ENCODE data around the gene HESX1.

DNA sequence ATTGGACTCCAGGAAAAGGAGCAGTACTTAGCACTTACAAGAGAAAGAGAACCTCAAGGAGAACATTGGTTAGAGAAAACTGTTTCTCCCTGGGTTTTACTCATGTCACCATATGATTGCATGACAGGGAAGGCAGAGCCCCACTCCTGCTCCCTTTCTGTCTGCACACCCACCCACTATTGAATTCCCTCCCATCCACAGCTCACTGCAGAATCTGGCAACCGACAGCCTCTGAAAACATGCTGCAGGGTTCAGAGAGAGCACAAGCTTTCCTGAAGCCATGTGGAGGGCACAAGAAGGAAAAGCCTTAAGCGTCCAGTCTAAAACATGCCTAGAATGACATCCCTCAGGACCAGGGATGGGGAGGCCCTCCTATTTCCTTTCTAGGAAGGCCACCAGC is 31.6 kb downstream of the HESX1 start:
- TF ChIP-seq, protein P1, sequence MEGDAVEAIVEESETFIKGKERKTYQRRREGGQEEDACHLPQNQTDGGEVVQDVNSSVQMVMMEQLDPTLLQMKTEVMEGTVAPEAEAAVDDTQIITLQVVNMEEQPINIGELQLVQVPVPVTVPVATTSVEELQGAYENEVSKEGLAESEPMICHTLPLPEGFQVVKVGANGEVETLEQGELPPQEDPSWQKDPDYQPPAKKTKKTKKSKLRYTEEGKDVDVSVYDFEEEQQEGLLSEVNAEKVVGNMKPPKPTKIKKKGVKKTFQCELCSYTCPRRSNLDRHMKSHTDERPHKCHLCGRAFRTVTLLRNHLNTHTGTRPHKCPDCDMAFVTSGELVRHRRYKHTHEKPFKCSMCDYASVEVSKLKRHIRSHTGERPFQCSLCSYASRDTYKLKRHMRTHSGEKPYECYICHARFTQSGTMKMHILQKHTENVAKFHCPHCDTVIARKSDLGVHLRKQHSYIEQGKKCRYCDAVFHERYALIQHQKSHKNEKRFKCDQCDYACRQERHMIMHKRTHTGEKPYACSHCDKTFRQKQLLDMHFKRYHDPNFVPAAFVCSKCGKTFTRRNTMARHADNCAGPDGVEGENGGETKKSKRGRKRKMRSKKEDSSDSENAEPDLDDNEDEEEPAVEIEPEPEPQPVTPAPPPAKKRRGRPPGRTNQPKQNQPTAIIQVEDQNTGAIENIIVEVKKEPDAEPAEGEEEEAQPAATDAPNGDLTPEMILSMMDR (conservative IDR thresholded peaks at IDR 0.05; ENCODE audit: low read depth in 2 of 2): no peak
- TF ChIP-seq EZH2 (IDR thresholded peaks at IDR 0.05; ENCODE audit: low read depth, unreplicated experiment) (no peak), POLR2AphosphoS5 (IDR thresholded peaks at IDR 0.05; ENCODE audit: low read depth) (no peak), NANOG (IDR thresholded peaks at IDR 0.05; ENCODE audit: borderline replicate concordance) (no peak), REST (IDR thresholded peaks at IDR 0.05; ENCODE audit: unreplicated experiment) (no peak), CREB1 (CRISPR knock-in tag; IDR thresholded peaks at IDR 0.05; ENCODE audit: low read depth) (no peak), EZH2phosphoT487 (IDR thresholded peaks at IDR 0.05; ENCODE audit: unreplicated experiment) (no peak), JUNB (IDR thresholded peaks at IDR 0.05; ENCODE audit: unreplicated experiment) (no peak)
- TF ChIP-seq, protein P2, sequence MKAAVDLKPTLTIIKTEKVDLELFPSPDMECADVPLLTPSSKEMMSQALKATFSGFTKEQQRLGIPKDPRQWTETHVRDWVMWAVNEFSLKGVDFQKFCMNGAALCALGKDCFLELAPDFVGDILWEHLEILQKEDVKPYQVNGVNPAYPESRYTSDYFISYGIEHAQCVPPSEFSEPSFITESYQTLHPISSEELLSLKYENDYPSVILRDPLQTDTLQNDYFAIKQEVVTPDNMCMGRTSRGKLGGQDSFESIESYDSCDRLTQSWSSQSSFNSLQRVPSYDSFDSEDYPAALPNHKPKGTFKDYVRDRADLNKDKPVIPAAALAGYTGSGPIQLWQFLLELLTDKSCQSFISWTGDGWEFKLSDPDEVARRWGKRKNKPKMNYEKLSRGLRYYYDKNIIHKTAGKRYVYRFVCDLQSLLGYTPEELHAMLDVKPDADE (IDR thresholded peaks at IDR 0.05): no peak

Measured in GM23338 (cell line).